Measurements from ENCODE around the gene NR4A1. TPM values are rescaled to one million over a fixed set of nuclear protein-coding genes. Genes with fewer than 3 reads are reported as not detected.
A peak's percentile ranks its signal among the peaks of the same experiment; 100 is the strongest.

The NR4A1 gene
- total RNA-seq, 2 donors from 2014 or later, result 112 to 468 TPM

GRCh38 chr12:52032446-52032803 is 18.8 kb upstream of the NR4A1 start:
- H3K27me3 ChIP-seq (replicated peaks; ENCODE audit: insufficient read depth), result no peaks in the 10 kb centered on the region
- DNase-seq (ENCODE audit: low spot score), result peak; percentile 70
- H3K27ac ChIP-seq, result peak overlapping the region; percentile 94 to 98
- no peaks in the 10 kb centered on the region for H3K9me3 ChIP-seq
- no peak for TF ChIP-seq CTCF (IDR thresholded peaks at IDR 0.05)
- H3K4me3 ChIP-seq, result peak overlapping the region; percentile 74
- H3K36me3 ChIP-seq, result no peaks in the 10 kb centered on the region
- no peak for ATAC-seq (ENCODE audit: insufficient number of reproducible peaks, low FRiP score, low read depth)
- peaks cover 12 to 25% of the 10 kb centered on the region in 2 donors for H3K4me1 ChIP-seq (ENCODE audit: control insufficient read depth in 1 of 2, low read depth in 2 of 2)

GRCh38 chr12:52032804-52033445 is 18.3 kb upstream of the NR4A1 start:
- ATAC-seq (ENCODE audit: insufficient number of reproducible peaks, low FRiP score, low read depth) (peak; percentile 73), DNase-seq (ENCODE audit: low spot score) (peak; percentile 92)
- Histone ChIP-seq H3K9me3 (no peaks in the 10 kb centered on the region), H3K27me3 (replicated peaks; ENCODE audit: insufficient read depth) (no peaks in the 10 kb centered on the region), H3K4me3 (peak overlapping the region; percentile 74), H3K4me1 (ENCODE audit: control insufficient read depth in 1 of 2, low read depth in 2 of 2) (peaks cover 13 to 25% of the 10 kb centered on the region in 2 donors), H3K27ac (peak overlapping the region; percentile 94 to 98), H3K36me3 (no peaks in the 10 kb centered on the region)
- no peak for TF ChIP-seq CTCF (IDR thresholded peaks at IDR 0.05)

GRCh38 chr12:52033446-52034140 is 17.6 kb upstream of the NR4A1 start:
- Histone ChIP-seq H3K9me3 (no peaks in the 10 kb centered on the region), H3K4me1 (ENCODE audit: control insufficient read depth in 1 of 2, low read depth in 2 of 2) (peaks cover 15 to 32% of the 10 kb centered on the region in 2 donors), H3K36me3 (no peaks in the 10 kb centered on the region), H3K27ac (peak overlapping the region; percentile 94 to 98), H3K27me3 (replicated peaks; ENCODE audit: insufficient read depth) (no peaks in the 10 kb centered on the region), H3K4me3 (peak overlapping the region; percentile 74)
- TF ChIP-seq CTCF (IDR thresholded peaks at IDR 0.05), result no peak
- no peak for DNase-seq (ENCODE audit: low spot score)
- no peak for ATAC-seq (ENCODE audit: insufficient number of reproducible peaks, low FRiP score, low read depth)

GRCh38 chr12:52035190-52035589 is 16.1 kb upstream of the NR4A1 start:
- Histone ChIP-seq H3K27ac (peak overlapping the region in 1 of 2 donors; percentile 91), H3K9me3 (no peaks in the 10 kb centered on the region), H3K27me3 (replicated peaks; ENCODE audit: insufficient read depth) (no peaks in the 10 kb centered on the region), H3K4me1 (ENCODE audit: control insufficient read depth in 1 of 2, low read depth in 2 of 2) (peaks cover 20 to 40% of the 10 kb centered on the region in 2 donors), H3K36me3 (no peaks in the 10 kb centered on the region), H3K4me3 (no peak overlapping the region)
- ATAC-seq (ENCODE audit: insufficient number of reproducible peaks, low FRiP score, low read depth) (no peak), DNase-seq (ENCODE audit: low spot score) (no peak)
- no peak for TF ChIP-seq CTCF (IDR thresholded peaks at IDR 0.05)

- no peak for ATAC-seq (ENCODE audit: insufficient number of reproducible peaks, low FRiP score, low read depth)
- Histone ChIP-seq H3K4me1 (ENCODE audit: control insufficient read depth in 1 of 2, low read depth in 2 of 2) (peaks cover 20 to 40% of the 10 kb centered on the region in 2 donors), H3K27ac (peak overlapping the region; percentile 91), H3K4me3 (no peak overlapping the region), H3K9me3 (no peaks in the 10 kb centered on the region), H3K36me3 (no peaks in the 10 kb centered on the region), H3K27me3 (replicated peaks; ENCODE audit: insufficient read depth) (no peaks in the 10 kb centered on the region)
- no peak for DNase-seq (ENCODE audit: low spot score)
- no peak for TF ChIP-seq CTCF (IDR thresholded peaks at IDR 0.05)
These were observed 15.3 kb upstream of the NR4A1 start for GRCh38 chr12:52035926-52036325.

Measured in thoracic aorta (tissue), 2 donors.